SH-SY5Y (cell line): Measurements from ENCODE around the gene PDE1A.

Experiments
- GATA2 ChIP-seq: IDR thresholded peaks from 2 replicates; pipeline ENCODE4 v1.6.1; 2011; ENCODE audit warnings: mild to moderate bottlenecking, low read depth, low read length
- GATA3 ChIP-seq: IDR thresholded peaks from 2 replicates; pipeline ENCODE4 v1.6.1; 2011; ENCODE audit warnings: low read depth, mild to moderate bottlenecking, low read length, moderate library complexity

DNA sequence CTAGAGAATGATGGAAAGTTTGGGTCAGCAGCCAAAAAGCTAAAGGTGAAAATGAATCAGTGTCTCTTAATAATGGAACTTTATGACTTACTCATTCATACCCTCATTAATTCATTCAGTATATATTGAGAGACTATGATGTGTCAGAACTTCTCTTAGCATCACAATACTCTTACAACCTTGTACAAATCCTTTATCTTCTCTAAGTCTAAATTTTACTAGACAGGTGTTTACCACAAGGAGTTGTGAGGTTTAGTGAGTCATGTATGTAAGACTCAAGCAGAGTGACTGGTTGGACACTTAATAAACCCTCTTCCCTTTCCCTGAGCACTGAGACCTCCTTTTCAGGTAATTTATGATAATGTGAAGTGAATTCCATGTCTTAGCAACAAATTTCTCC is 311.6 kb downstream of the PDE1A start:
- TF ChIP-seq GATA3, result no peak
- TF ChIP-seq GATA2, result no peak
